ENCODE measurements around the gene PSMD14. TPM values are rescaled to one million over a fixed set of nuclear protein-coding genes. Genes with fewer than 3 reads are reported as not detected.

The PSMD14 gene
- total RNA-seq, 1 experiment from 2014 or later = 81.1 TPM

GRCh38 chr2:161371869-161372268 is 63.6 kb downstream of the PSMD14 start:
- intact Hi-C loops (cut with micrococcal nuclease; ENCODE audit: unreplicated experiment) = no loop called here
- Histone ChIP-seq H3K27me3 (replicated peaks; ENCODE audit: control insufficient read depth, insufficient read depth, low read length) (no peaks in the 10 kb centered on the region), H3K4me1 (no peaks in the 10 kb centered on the region), H3K36me3 (ENCODE audit: control insufficient read depth, insufficient read depth, low read length) (no peaks in the 10 kb centered on the region; the same call in 1 of the 2 replicates), H3K9me3 (no peaks in the 10 kb centered on the region), H3K4me3 (ENCODE audit: low read depth, low read length) (no peak overlapping the region)
- Mint-ChIP-seq H3K27me3 (ENCODE audit: insufficient read depth, unreplicated experiment) (no peaks in the 10 kb centered on the region), H3K9me3 (ENCODE audit: unreplicated experiment) (no peaks in the 10 kb centered on the region), H3K4me3 (ENCODE audit: unreplicated experiment) (no peak overlapping the region), H3K27ac (ENCODE audit: unreplicated experiment) (no peak overlapping the region), H3K36me3 (ENCODE audit: insufficient read depth, unreplicated experiment) (peaks cover 12% of the 10 kb centered on the region), H3K4me1 (ENCODE audit: low read depth, unreplicated experiment) (no peaks in the 10 kb centered on the region)
- TF ChIP-seq, protein P1, sequence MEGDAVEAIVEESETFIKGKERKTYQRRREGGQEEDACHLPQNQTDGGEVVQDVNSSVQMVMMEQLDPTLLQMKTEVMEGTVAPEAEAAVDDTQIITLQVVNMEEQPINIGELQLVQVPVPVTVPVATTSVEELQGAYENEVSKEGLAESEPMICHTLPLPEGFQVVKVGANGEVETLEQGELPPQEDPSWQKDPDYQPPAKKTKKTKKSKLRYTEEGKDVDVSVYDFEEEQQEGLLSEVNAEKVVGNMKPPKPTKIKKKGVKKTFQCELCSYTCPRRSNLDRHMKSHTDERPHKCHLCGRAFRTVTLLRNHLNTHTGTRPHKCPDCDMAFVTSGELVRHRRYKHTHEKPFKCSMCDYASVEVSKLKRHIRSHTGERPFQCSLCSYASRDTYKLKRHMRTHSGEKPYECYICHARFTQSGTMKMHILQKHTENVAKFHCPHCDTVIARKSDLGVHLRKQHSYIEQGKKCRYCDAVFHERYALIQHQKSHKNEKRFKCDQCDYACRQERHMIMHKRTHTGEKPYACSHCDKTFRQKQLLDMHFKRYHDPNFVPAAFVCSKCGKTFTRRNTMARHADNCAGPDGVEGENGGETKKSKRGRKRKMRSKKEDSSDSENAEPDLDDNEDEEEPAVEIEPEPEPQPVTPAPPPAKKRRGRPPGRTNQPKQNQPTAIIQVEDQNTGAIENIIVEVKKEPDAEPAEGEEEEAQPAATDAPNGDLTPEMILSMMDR (IDR thresholded peaks at IDR 0.05; ENCODE audit: insufficient read depth in 1 of 2, low read depth in 1 of 2, low read length in 1 of 2, severe bottlenecking in 1 of 2, unreplicated experiment in 1 of 2) = no peak
- POLR2A ChIA-PET = no interaction called here
- no TSS peak for BruUV-seq (replicated peaks)
- CTCF ChIA-PET = no interaction called here
- no peak for DNase-seq

- H3K27me3 ChIP-seq (replicated peaks; ENCODE audit: control insufficient read depth, insufficient read depth, low read length) = no peaks in the 10 kb centered on the region
- BruUV-seq (replicated peaks) = no TSS peak
- H3K36me3 ChIP-seq (ENCODE audit: control insufficient read depth, insufficient read depth, low read length) = no peaks in the 10 kb centered on the region
- H3K36me3 Mint-ChIP-seq (ENCODE audit: insufficient read depth, unreplicated experiment) = peaks cover 12% of the 10 kb centered on the region
- H3K27me3 Mint-ChIP-seq (ENCODE audit: insufficient read depth, unreplicated experiment) = no peaks in the 10 kb centered on the region
- H3K9me3 ChIP-seq = no peaks in the 10 kb centered on the region
- CTCF ChIA-PET = no interaction called here
- no peaks in the 10 kb centered on the region for H3K9me3 Mint-ChIP-seq (ENCODE audit: unreplicated experiment)
- no peaks in the 10 kb centered on the region for H3K4me1 Mint-ChIP-seq (ENCODE audit: low read depth, unreplicated experiment)
- TF ChIP-seq, protein P1 (IDR thresholded peaks at IDR 0.05; ENCODE audit: insufficient read depth in 1 of 2, low read depth in 1 of 2, low read length in 1 of 2, severe bottlenecking in 1 of 2, unreplicated experiment in 1 of 2) = no peak
- H3K27ac Mint-ChIP-seq (ENCODE audit: unreplicated experiment) = no peak overlapping the region
- H3K4me1 ChIP-seq = no peaks in the 10 kb centered on the region
- POLR2A ChIA-PET = no interaction called here
- no peak overlapping the region for H3K4me3 ChIP-seq (ENCODE audit: low read depth, low read length)
- intact Hi-C loops (cut with micrococcal nuclease; ENCODE audit: unreplicated experiment) = no loop called here
- DNase-seq = no peak
- H3K4me3 Mint-ChIP-seq (ENCODE audit: unreplicated experiment) = no peak overlapping the region
Observed at GRCh38 chr2:161373942-161374341, 65.7 kb downstream of the PSMD14 start.

- BruUV-seq (replicated peaks) = no TSS peak
- H3K4me1 Mint-ChIP-seq (ENCODE audit: low read depth, unreplicated experiment) = no peaks in the 10 kb centered on the region
- Histone ChIP-seq H3K36me3 (ENCODE audit: control insufficient read depth, insufficient read depth, low read length) (no peaks in the 10 kb centered on the region), H3K9me3 (no peaks in the 10 kb centered on the region), H3K4me1 (no peaks in the 10 kb centered on the region), H3K4me3 (ENCODE audit: low read depth, low read length) (no peak overlapping the region), H3K27me3 (replicated peaks; ENCODE audit: control insufficient read depth, insufficient read depth, low read length) (no peaks in the 10 kb centered on the region)
- DNase-seq = no peak
- POLR2A ChIA-PET = no interaction called here
- no peaks in the 10 kb centered on the region for H3K27me3 Mint-ChIP-seq (ENCODE audit: insufficient read depth, unreplicated experiment)
- no peak overlapping the region for H3K27ac Mint-ChIP-seq (ENCODE audit: unreplicated experiment)
- no peak overlapping the region for H3K4me3 Mint-ChIP-seq (ENCODE audit: unreplicated experiment)
- H3K36me3 Mint-ChIP-seq (ENCODE audit: insufficient read depth, unreplicated experiment) = peaks cover 12% of the 10 kb centered on the region
- intact Hi-C loops (cut with micrococcal nuclease; ENCODE audit: unreplicated experiment) = no loop called here
- CTCF ChIA-PET = no interaction called here
- TF ChIP-seq, protein P1 (IDR thresholded peaks at IDR 0.05; ENCODE audit: insufficient read depth in 1 of 2, low read depth in 1 of 2, low read length in 1 of 2, severe bottlenecking in 1 of 2, unreplicated experiment in 1 of 2) = no peak
- no peaks in the 10 kb centered on the region for H3K9me3 Mint-ChIP-seq (ENCODE audit: unreplicated experiment)
Observed at GRCh38 chr2:161374446-161374845, 66.2 kb downstream of the PSMD14 start.
